GM12878 (cell line): Measurements from ENCODE around the gene DUS2. TPM values are rescaled to one million over a fixed set of nuclear protein-coding genes. Genes with fewer than 3 reads are reported as not detected.

Experiments
- ASH2L ChIP-seq: fragments of 300-600, 200-600 bp; sonication (generic); IDR thresholded peaks from 2 replicates; pipeline ENCODE4 v1.6.1; 2017; ENCODE audit warnings: low read depth, mild to moderate bottlenecking, borderline replicate concordance
- BRCA1 ChIP-seq: IDR thresholded peaks from 2 replicates; pipeline ENCODE4 v1.6.1; 2011; ENCODE audit warnings: low read depth, low read length, improper control_type of control experiment
- CHD2 ChIP-seq: IDR thresholded peaks from 2 replicates; pipeline ENCODE4 v1.6.1; 2011; ENCODE audit warnings: low read depth, low read length, improper control_type of control experiment, borderline replicate concordance
- ETV6 ChIP-seq, 2 experiments: fragments of 450-650 bp in 1 of 2; IDR thresholded peaks in 1 of 2; conservative IDR thresholded peaks in 1 of 2; 2 replicates each; pipeline ENCODE4 v1.6.1; 2014; ENCODE audit warnings: antibody characterized with exemption in 1 of 2, borderline replicate concordance in 1 of 2, low read depth in 1 of 2, mild to moderate bottlenecking in 1 of 2, moderate library complexity in 1 of 2
- IKZF1 ChIP-seq: fragments of 450-650 bp; conservative IDR thresholded peaks from 2 replicates; pipeline ENCODE4 v1.6.1; 2017; ENCODE audit warnings: antibody characterized with exemption, mild to moderate bottlenecking
- KLF5 ChIP-seq: fragments of 450-650 bp; IDR thresholded peaks from 2 replicates; pipeline ENCODE4 v1.6.1; 2014; ENCODE audit warnings: mild to moderate bottlenecking; ENCODE audit not compliant: partially characterized antibody
- LARP7 ChIP-seq: fragments of 450-650 bp; IDR thresholded peaks from 2 replicates; pipeline ENCODE4 v1.6.1; 2017; ENCODE audit warnings: mild to moderate bottlenecking
- MXI1 ChIP-seq: fragments of 150-350 bp; IDR thresholded peaks from 2 replicates; pipeline ENCODE4 v1.6.1; 2011; ENCODE audit warnings: low read depth, mild to moderate bottlenecking, inconsistent platforms, low read length, improper control_type of control experiment
- NRF1 ChIP-seq: conservative IDR thresholded peaks from 2 replicates; pipeline ENCODE4 v1.6.1; 2011; ENCODE audit warnings: mild to moderate bottlenecking, low read depth, low read length, improper control_type of control experiment
- PBX3 ChIP-seq: IDR thresholded peaks from 2 replicates; pipeline ENCODE4 v1.6.1; 2011; ENCODE audit warnings: mild to moderate bottlenecking, low read depth, low read length, moderate library complexity; ENCODE audit not compliant: insufficient replicate concordance
- PKNOX1 ChIP-seq: fragments of 450-650 bp; IDR thresholded peaks from 2 replicates; pipeline ENCODE4 v1.6.1; 2016; ENCODE audit warnings: mild to moderate bottlenecking
- RCOR1 ChIP-seq: conservative IDR thresholded peaks from 2 replicates; pipeline ENCODE4 v1.6.1; 2012; ENCODE audit warnings: low read depth, low read length, improper control_type of control experiment
- RUNX3 ChIP-seq: IDR thresholded peaks from 2 replicates; pipeline ENCODE4 v1.6.1; 2012; ENCODE audit warnings: low read length, inconsistent platforms
- SP1 ChIP-seq: IDR thresholded peaks from one replicate; pipeline ENCODE4 v1.6.1; 2011; ENCODE audit warnings: low read depth, low read length
- SPI1 ChIP-seq: IDR thresholded peaks from 2 replicates; pipeline ENCODE4 v1.6.1; 2011; ENCODE audit warnings: low read depth, mild to moderate bottlenecking, low read length, moderate library complexity, borderline replicate concordance; ENCODE audit not compliant: insufficient read depth
- SRF ChIP-seq, 2 experiments: IDR thresholded peaks; 2 replicates each; pipeline ENCODE4 v1.6.1; 2011; ENCODE audit warnings: low read depth in 2 of 2, low read length in 2 of 2, mild to moderate bottlenecking in 1 of 2, moderate library complexity in 1 of 2
- TARDBP ChIP-seq: IDR thresholded peaks from 2 replicates; pipeline ENCODE4 v1.6.1; 2016; ENCODE audit warnings: borderline replicate concordance
- TBL1XR1 ChIP-seq: IDR thresholded peaks from 2 replicates; pipeline ENCODE4 v1.6.1; 2012; ENCODE audit warnings: low read depth, low read length, improper control_type of control experiment
- YBX1 ChIP-seq: fragments of 450-650 bp; IDR thresholded peaks from 2 replicates; pipeline ENCODE4 v1.6.1; 2016; ENCODE audit warnings: antibody characterized with exemption
- ZNF207 ChIP-seq: fragments of 450-650 bp; IDR thresholded peaks from 2 replicates; pipeline ENCODE4 v1.6.1; 2014; ENCODE audit warnings: antibody characterized with exemption, mild to moderate bottlenecking, borderline replicate concordance
- polyA plus RNA-seq, 11 experiments: library from polyadenylated mRNA; depleted of rRNA in 4 of 11; unstranded in 6 of 11; stranded (reverse) in 5 of 11; fragments of >200 nt; fragmentation: Nextera tagmentation in 4 of 11; fragmentation: Illumina TruSeq in 1 of 11; extraction: Ambion mirVana in 4 of 11; extraction: Trizol in 1 of 11; gene quantifications; 1 replicate in 1 of 11; 2 replicates in 10 of 11; pipeline versions ENCODE4 v1.2.1 to v1.2.3, GENCODE V29; 2011 to 2016; ENCODE audit warnings: inconsistent platforms in 2 of 11, missing spikeins in 2 of 11, low read depth in 1 of 11
- total RNA-seq, 4 experiments: library from RNA; depleted of rRNA in 3 of 4; stranded (reverse); fragments of >200 nt in 3 of 4; fragmentation: Illumina TruSeq in 1 of 4; extraction: Trizol in 1 of 4; gene quantifications; 2 replicates each; pipeline versions ENCODE4 v1.2.1 to v1.2.3, GENCODE V29; 2013 to 2021
- TF ChIP-seq, protein P1 (sequence below): fragments of 450-650 bp; IDR thresholded peaks from 2 replicates; pipeline ENCODE4 v1.6.1; 2017; ENCODE audit warnings: antibody characterized with exemption, mild to moderate bottlenecking, moderate library complexity
- TF ChIP-seq, protein P2 (sequence below): fragments of 450-650 bp; IDR thresholded peaks from 2 replicates; pipeline ENCODE4 v1.6.1; 2017; ENCODE audit warnings: mild to moderate bottlenecking, low read depth, inconsistent platforms; ENCODE audit not compliant: poor library complexity, severe bottlenecking

Gene DUS2
- total and polyA plus RNA-seq, 10 of the 15 experiments (the other 5 are each of a cell fraction or from before 2014, with no cell fraction given), result 4.8 to 32.3 (median 25.5) TPM

DNA sequence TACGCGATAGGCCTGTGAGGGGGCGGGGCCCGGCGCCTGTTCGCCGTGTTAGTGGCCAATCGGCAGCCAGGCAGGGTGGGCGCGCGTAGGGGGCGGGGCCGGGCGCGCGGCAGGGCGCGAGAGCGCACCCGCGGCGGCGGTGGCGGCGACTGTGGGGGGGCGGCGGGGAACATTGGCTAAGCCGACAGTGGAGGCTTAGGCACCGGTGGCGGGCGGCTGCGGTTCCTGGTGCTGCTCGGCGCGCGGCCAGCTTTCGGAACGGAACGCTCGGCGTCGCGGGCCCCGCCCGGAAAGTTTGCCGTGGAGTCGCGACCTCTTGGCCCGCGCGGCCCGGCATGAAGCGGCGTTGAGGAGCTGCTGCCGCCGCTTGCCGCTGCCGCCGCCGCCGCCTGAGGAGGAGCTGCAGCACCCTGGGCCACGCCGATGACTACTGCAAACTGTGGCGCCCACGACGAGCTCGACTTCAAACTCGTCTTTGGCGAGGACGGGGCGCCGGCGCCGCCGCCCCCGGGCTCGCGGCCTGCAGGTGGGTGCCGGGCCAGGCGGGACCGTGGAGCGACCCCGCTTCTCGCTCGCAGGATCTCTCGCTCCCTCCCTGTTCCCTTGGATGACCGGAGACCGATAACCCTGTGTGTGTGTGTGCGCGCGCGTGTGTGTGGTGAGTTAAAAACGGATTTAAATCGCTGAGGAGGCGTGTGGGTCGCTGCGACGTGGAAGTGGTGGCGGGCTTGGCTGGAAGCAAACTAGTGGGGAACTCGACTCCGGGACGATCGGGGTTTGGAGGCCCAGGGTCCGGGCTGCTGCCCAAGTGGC, 62.4 kb downstream of the DUS2 start, which contains the start of gene NFATC3 (continued):
- TF ChIP-seq TARDBP (no peak), PKNOX1 (no peak), SRF (IDR thresholded peaks at IDR 0.05; ENCODE audit: low read depth in 2 of 2, low read length in 2 of 2) (0 out of 4 replicates have a peak, but pooled peaks of 1 of the 2 experiments have one; percentile 37), KLF5 (no peak), IKZF1 (peak; percentile 68), RCOR1 (0 out of 2 replicates have a peak, but pooled peaks have one; percentile 69), SP1 (peak; percentile 28), LARP7 (peak; percentile 99), BRCA1 (peak; percentile 78; the same call in 1 of the 2 replicates), PBX3 (no peak), CHD2 (peak; percentile 96), TBL1XR1 (0 out of 2 replicates have a peak, but pooled peaks have one; percentile 1), YBX1 (no peak), MXI1 (peak; percentile 82), RUNX3 (peak; percentile 57), SPI1 (no peak), NRF1 (no peak), ZNF207 (peak; percentile 75; the same call in 1 of the 2 replicates), ETV6 (conservative IDR thresholded peaks at IDR 0.05 in 1 of 2, IDR thresholded peaks at IDR 0.05 in 1 of 2; ENCODE audit: borderline replicate concordance in 1 of 2, low read depth in 1 of 2) (no peak), ASH2L (0 out of 2 replicates have a peak, but pooled peaks have one; percentile 56)
- TF ChIP-seq, protein P1, sequence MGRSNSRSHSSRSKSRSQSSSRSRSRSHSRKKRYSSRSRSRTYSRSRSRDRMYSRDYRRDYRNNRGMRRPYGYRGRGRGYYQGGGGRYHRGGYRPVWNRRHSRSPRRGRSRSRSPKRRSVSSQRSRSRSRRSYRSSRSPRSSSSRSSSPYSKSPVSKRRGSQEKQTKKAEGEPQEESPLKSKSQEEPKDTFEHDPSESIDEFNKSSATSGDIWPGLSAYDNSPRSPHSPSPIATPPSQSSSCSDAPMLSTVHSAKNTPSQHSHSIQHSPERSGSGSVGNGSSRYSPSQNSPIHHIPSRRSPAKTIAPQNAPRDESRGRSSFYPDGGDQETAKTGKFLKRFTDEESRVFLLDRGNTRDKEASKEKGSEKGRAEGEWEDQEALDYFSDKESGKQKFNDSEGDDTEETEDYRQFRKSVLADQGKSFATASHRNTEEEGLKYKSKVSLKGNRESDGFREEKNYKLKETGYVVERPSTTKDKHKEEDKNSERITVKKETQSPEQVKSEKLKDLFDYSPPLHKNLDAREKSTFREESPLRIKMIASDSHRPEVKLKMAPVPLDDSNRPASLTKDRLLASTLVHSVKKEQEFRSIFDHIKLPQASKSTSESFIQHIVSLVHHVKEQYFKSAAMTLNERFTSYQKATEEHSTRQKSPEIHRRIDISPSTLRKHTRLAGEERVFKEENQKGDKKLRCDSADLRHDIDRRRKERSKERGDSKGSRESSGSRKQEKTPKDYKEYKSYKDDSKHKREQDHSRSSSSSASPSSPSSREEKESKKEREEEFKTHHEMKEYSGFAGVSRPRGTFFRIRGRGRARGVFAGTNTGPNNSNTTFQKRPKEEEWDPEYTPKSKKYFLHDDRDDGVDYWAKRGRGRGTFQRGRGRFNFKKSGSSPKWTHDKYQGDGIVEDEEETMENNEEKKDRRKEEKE, result 0 out of 2 replicates have a peak, but pooled peaks have one; percentile 8
- TF ChIP-seq, protein P2, sequence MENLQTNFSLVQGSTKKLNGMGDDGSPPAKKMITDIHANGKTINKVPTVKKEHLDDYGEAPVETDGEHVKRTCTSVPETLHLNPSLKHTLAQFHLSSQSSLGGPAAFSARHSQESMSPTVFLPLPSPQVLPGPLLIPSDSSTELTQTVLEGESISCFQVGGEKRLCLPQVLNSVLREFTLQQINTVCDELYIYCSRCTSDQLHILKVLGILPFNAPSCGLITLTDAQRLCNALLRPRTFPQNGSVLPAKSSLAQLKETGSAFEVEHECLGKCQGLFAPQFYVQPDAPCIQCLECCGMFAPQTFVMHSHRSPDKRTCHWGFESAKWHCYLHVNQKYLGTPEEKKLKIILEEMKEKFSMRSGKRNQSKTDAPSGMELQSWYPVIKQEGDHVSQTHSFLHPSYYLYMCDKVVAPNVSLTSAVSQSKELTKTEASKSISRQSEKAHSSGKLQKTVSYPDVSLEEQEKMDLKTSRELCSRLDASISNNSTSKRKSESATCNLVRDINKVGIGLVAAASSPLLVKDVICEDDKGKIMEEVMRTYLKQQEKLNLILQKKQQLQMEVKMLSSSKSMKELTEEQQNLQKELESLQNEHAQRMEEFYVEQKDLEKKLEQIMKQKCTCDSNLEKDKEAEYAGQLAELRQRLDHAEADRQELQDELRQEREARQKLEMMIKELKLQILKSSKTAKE, result no peak
